HL-60 (cell line): Measurements from ENCODE around the gene GIMAP1.

Source experiments
- CTCF ChIP-seq: IDR thresholded peaks from one replicate; pipeline ENCODE4 v1.5.1; 2011; ENCODE audit warnings: low read length, control low read depth, inconsistent platforms; ENCODE audit not compliant: insufficient read depth
- GABPA ChIP-seq: IDR thresholded peaks from 2 replicates; pipeline ENCODE4 v1.6.1; 2012; ENCODE audit warnings: low read depth
- POLR2AphosphoS5 ChIP-seq: IDR thresholded peaks from 2 replicates; pipeline ENCODE4 v1.6.1; 2012; ENCODE audit warnings: low read depth

GRCh38 chr7:150738092-150738491 lies 21.7 kb downstream of the GIMAP1 start:
- TF ChIP-seq CTCF (no peak), GABPA (no peak), POLR2AphosphoS5 (no peak)
